OCI-LY3 (cell line): ENCODE data around the gene TARBP2.

Experiments
- H2AFZ ChIP-seq: fragments of 200-600, 300-600 bp; shearing (Covaris generic); 2 replicates; pipeline ENCODE4 v1.6.0; 2014; ENCODE audit warnings: antibody characterized with exemption, low read depth, low read length
- H3K27ac ChIP-seq: fragments of 200-600, 300-600 bp; sonication (generic); 2 replicates; pipeline ENCODE4 v1.5.1; 2014; ENCODE audit warnings: mild to moderate bottlenecking, low read length, moderate library complexity, mixed read lengths
- H3K27me3 ChIP-seq: fragments of 200-600, 300-600 bp; sonication (generic); 2 replicates; pipeline ENCODE4 v1.6.1; 2014; ENCODE audit warnings: low read depth, low read length, mixed read lengths
- H3K36me3 ChIP-seq: fragments of 200-600, 300-600 bp; sonication (generic); replicated peaks from 2 replicates; pipeline ENCODE3; 2014; ENCODE audit warnings: low read depth, low read length, mixed read lengths
- H3K4me1 ChIP-seq: fragments of 300-600, 200-600 bp; sonication (generic); 2 replicates; pipeline ENCODE4 v1.6.1; 2014; ENCODE audit warnings: low read length, mixed read lengths
- H3K4me2 ChIP-seq: fragments of 200-600, 300-600 bp; sonication (generic); 2 replicates; pipeline ENCODE4 v1.6.1; 2014; ENCODE audit warnings: low read length, mixed read lengths
- H3K4me3 ChIP-seq: fragments of 300-600, 200-600 bp; sonication (generic); 2 replicates; pipeline ENCODE4 v1.5.1; 2014; ENCODE audit warnings: antibody characterized with exemption, mild to moderate bottlenecking, low read length, moderate library complexity
- H3K79me2 ChIP-seq: fragments of 300-600, 200-600 bp; shearing (Covaris generic); 2 replicates; pipeline ENCODE4 v1.6.1; 2014; ENCODE audit warnings: mild to moderate bottlenecking, low read length, mixed read lengths
- H3K9ac ChIP-seq: fragments of 300-600, 200-600 bp; shearing (Covaris generic); 2 replicates; pipeline ENCODE4 v1.6.0; 2014; ENCODE audit warnings: mild to moderate bottlenecking, low read length, moderate library complexity
- H3K9me3 ChIP-seq: fragments of 200-600, 300-600 bp; shearing (Covaris generic); 2 replicates; pipeline ENCODE4 v1.6.1; 2014; ENCODE audit warnings: low read length, mixed read lengths; ENCODE audit not compliant: insufficient read depth
- H4K20me1 ChIP-seq: fragments of 200-600, 300-600 bp; sonication (generic); 2 replicates; pipeline ENCODE4 v1.6.1; 2016; ENCODE audit warnings: low read length, mixed read lengths; ENCODE audit not compliant: insufficient read depth
- EZH2phosphoT487 ChIP-seq: fragments of 200-600 bp; shearing (Covaris generic); IDR thresholded peaks from 2 replicates; pipeline ENCODE4 v1.6.1; 2018; ENCODE audit warnings: antibody characterized with exemption, mixed run types, low read depth
- TF ChIP-seq, protein P1 (sequence below): fragments of 200-600, 300-600 bp; sonication (generic); IDR thresholded peaks from 2 replicates; pipeline ENCODE4 v1.5.1; 2014; ENCODE audit warnings: antibody characterized with exemption, low read length, low read depth

Gene TARBP2

GRCh38 chr12:53530920-53531319 lies 29.8 kb downstream of the TARBP2 start:
- H3K27ac ChIP-seq, result no peak overlapping the region

GRCh38 chr12:53532021-53532420 lies 30.9 kb downstream of the TARBP2 start:
- Histone ChIP-seq H3K4me1 (no peaks in the 10 kb centered on the region), H3K9ac (no peak overlapping the region), H3K9me3 (no peaks in the 10 kb centered on the region), H3K4me2 (no peak overlapping the region), H3K36me3 (peaks cover 14% of the 10 kb centered on the region), H4K20me1 (no peaks in the 10 kb centered on the region), H3K27ac (no peak overlapping the region), H3K4me3 (no peak overlapping the region), H3K27me3 (no peaks in the 10 kb centered on the region), H2AFZ (no peak overlapping the region), H3K79me2 (no peaks in the 10 kb centered on the region)
- TF ChIP-seq, protein P1, sequence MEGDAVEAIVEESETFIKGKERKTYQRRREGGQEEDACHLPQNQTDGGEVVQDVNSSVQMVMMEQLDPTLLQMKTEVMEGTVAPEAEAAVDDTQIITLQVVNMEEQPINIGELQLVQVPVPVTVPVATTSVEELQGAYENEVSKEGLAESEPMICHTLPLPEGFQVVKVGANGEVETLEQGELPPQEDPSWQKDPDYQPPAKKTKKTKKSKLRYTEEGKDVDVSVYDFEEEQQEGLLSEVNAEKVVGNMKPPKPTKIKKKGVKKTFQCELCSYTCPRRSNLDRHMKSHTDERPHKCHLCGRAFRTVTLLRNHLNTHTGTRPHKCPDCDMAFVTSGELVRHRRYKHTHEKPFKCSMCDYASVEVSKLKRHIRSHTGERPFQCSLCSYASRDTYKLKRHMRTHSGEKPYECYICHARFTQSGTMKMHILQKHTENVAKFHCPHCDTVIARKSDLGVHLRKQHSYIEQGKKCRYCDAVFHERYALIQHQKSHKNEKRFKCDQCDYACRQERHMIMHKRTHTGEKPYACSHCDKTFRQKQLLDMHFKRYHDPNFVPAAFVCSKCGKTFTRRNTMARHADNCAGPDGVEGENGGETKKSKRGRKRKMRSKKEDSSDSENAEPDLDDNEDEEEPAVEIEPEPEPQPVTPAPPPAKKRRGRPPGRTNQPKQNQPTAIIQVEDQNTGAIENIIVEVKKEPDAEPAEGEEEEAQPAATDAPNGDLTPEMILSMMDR, result no peak
- no peak for TF ChIP-seq EZH2phosphoT487

More at GRCh38 chr12:53530920-53531319, 29.8 kb downstream of the TARBP2 start:
- H3K9me3 ChIP-seq, result no peaks in the 10 kb centered on the region
- peaks cover 14% of the 10 kb centered on the region for H3K36me3 ChIP-seq
- no peak overlapping the region for H3K9ac ChIP-seq
- no peaks in the 10 kb centered on the region for H3K79me2 ChIP-seq
- no peaks in the 10 kb centered on the region for H3K27me3 ChIP-seq
- no peak overlapping the region for H2AFZ ChIP-seq
- no peak overlapping the region for H3K4me2 ChIP-seq
- no peak for TF ChIP-seq EZH2phosphoT487
- TF ChIP-seq, protein P1, result no peak
- no peaks in the 10 kb centered on the region for H4K20me1 ChIP-seq
- no peaks in the 10 kb centered on the region for H3K4me1 ChIP-seq
- no peak overlapping the region for H3K4me3 ChIP-seq

DNA sequence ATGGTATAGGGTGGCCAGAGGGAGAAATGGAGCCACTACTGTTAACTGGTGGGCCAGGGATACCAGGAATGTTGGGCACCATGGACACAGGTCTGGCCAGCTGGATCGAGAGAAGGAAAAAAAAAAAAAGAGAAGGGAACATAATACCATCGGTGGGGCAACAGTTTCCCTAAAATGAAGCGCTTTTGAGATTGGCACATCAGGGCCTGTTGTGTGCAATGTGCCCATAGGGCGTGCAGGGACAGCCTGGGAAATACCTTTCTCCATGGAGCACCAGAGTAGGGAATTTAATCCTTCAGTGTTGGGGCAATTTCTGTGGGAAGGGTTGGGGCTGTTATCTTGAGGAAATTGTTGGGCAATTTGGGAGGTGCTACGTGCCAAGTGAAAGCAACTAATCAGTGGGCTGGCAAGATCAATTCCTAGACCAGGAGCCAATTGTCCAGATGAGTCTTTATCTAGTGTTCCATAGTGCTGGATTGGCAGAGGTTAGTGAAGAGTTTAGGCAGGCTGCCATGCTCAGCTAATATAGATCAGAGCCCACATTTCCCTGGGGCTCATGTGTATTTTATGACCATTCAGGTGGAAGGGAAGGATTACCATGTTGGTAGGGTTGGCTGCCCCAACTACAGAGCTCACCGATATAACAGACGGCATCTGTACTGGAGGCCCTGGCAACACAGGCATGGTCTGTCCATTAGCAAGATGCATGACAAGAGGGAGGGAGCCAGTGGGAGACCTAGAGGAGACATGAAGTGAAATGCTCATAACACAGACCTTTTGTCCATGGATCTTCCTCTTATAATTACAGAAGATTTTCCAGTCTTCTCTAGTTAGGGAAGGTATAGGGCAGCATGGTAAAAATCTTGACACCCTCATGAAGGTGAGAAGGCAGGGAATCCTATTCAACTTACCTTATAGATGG lies 31.7 kb downstream of the TARBP2 start:
- no peak overlapping the region for H3K9ac ChIP-seq
- H3K79me2 ChIP-seq, result no peaks in the 10 kb centered on the region
- no peak overlapping the region for H3K4me2 ChIP-seq
- H3K27me3 ChIP-seq, result no peaks in the 10 kb centered on the region
- no peak for TF ChIP-seq EZH2phosphoT487
- TF ChIP-seq, protein P1, result no peak
- no peaks in the 10 kb centered on the region for H3K9me3 ChIP-seq
- H4K20me1 ChIP-seq, result no peaks in the 10 kb centered on the region
- H2AFZ ChIP-seq, result no peak overlapping the region
- no peak overlapping the region for H3K27ac ChIP-seq
- no peaks in the 10 kb centered on the region for H3K4me1 ChIP-seq
- peaks cover 14% of the 10 kb centered on the region for H3K36me3 ChIP-seq
- no peak overlapping the region for H3K4me3 ChIP-seq

- TF ChIP-seq EZH2phosphoT487, result no peak
- TF ChIP-seq, protein P1, result no peak
- no peak overlapping the region for H3K9ac ChIP-seq
- H3K36me3 ChIP-seq, result peaks cover 14% of the 10 kb centered on the region
Observed at GRCh38 chr12:53533471-53533870, 32.4 kb downstream of the TARBP2 start.

More at GRCh38 chr12:53533471-53533870, 32.4 kb downstream of the TARBP2 start:
- Histone ChIP-seq H3K27ac (no peak overlapping the region), H4K20me1 (no peaks in the 10 kb centered on the region), H3K4me3 (no peak overlapping the region), H3K27me3 (no peaks in the 10 kb centered on the region), H2AFZ (no peak overlapping the region), H3K4me2 (no peak overlapping the region), H3K4me1 (no peaks in the 10 kb centered on the region), H3K79me2 (no peaks in the 10 kb centered on the region), H3K9me3 (no peaks in the 10 kb centered on the region)
